IPS-18c (cell line): ENCODE measurements around the gene NFAT5.

ENCODE experiments used
- H3K4me3 ChIP-seq: 2 replicates; pipeline ENCODE4 v1.7.0; 2013; ENCODE audit warnings: low read depth, mild to moderate bottlenecking, low read length, moderate library complexity; ENCODE audit not compliant: insufficient read depth
- H3K9me3 ChIP-seq: one replicate; pipeline ENCODE4 v1.6.1; 2013; ENCODE audit warnings: mild to moderate bottlenecking, low read length, moderate library complexity; ENCODE audit not compliant: control insufficient read depth, insufficient read depth

Gene NFAT5

DNA sequence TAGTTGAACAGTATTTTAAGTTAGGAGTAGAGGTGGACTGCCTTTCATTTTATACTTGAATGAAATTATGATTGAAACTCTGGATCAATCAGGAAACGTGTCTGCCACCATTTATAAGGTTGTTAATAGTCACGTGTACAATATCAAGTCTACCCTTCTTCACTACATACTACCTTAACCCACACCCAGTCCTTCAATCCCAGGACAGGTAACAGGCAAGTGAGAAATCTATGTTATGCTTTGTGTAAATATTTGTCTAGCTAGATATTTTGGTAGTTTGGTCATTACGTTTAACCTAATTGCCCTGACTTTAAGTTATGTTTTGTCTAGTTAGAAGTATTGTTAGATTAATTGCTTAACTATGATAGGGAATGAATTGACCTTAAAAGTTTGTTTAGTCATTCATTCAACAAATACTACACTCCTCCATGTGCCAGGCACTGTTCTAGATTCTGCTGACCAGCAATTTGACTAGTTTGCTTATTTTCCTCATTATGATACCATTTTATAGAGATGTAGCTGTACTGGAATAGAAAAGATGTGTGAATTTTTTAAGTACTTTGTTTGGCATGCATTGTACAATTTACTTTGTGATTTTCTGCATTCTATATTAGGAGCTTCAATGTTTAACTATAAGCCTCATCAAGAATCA lies 88.6 kb downstream of the NFAT5 start:
- H3K9me3 ChIP-seq, result no peaks in the 10 kb centered on the region

GRCh38 chr16:69660166-69660565 lies 94.4 kb downstream of the NFAT5 start:
- no peak overlapping the region for H3K4me3 ChIP-seq
- H3K9me3 ChIP-seq, result no peaks in the 10 kb centered on the region

More for the DNA sequence above, 88.6 kb downstream of the NFAT5 start:
- no peak overlapping the region for H3K4me3 ChIP-seq

DNA sequence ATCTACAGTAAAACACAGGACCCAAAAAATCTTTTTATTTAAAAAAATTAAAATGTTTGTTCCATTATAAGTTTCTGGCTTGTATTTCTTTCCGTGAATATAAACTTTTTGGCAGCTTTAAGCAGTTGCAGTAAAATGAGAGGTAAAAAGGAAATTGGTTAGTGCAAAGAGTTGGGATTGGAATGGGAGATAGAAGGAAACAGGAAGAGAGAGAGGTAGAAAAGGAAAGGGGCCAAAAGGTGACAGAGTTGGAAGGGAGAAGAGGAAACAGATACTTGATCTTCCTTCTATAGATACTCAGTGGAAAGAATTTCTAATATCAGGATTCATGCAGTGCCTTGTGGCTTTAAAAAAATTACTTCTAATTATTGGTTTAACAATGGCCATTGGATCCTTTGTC lies 97.1 kb downstream of the NFAT5 start:
- Histone ChIP-seq H3K9me3 (no peaks in the 10 kb centered on the region), H3K4me3 (no peak overlapping the region)

DNA sequence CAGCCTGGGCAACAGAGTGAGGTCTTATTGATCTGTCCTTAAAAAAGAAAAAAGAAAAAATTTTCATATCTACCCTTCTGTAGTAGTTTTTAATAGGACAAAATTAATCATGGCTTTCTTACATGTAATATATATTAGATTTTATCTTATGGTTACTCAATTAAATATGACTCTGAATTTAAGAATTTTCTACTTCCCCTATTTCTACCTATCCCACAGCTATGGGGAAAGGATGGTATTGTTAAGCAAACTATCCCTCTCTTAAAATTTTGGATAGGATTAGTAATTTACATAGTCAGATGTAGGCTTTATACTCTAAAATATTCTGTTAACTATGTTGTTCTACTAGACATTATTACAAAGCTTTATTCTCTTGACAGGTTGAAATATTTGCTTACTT lies 98.1 kb downstream of the NFAT5 start:
- no peak overlapping the region for H3K4me3 ChIP-seq
- H3K9me3 ChIP-seq, result no peaks in the 10 kb centered on the region

DNA sequence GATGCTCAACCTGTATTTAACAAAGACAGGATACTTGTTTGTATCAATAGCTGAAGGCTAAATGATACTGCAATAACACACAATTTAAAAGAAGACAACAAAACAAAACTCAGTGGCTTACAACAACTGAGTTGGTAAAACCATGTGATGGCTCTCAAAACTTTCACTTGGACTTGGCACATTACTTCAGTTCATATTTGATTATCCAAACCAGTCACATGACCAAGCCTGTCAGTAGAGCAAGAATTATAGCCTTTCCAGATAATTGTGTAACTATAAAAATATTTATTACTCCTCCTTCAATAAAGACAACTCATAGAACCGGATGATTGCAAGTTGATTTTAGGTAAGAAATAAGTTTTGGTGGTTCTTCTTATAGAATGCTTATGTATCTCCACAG lies 103.8 kb downstream of the NFAT5 start:
- no peak overlapping the region for H3K4me3 ChIP-seq
- H3K9me3 ChIP-seq, result no peaks in the 10 kb centered on the region

DNA sequence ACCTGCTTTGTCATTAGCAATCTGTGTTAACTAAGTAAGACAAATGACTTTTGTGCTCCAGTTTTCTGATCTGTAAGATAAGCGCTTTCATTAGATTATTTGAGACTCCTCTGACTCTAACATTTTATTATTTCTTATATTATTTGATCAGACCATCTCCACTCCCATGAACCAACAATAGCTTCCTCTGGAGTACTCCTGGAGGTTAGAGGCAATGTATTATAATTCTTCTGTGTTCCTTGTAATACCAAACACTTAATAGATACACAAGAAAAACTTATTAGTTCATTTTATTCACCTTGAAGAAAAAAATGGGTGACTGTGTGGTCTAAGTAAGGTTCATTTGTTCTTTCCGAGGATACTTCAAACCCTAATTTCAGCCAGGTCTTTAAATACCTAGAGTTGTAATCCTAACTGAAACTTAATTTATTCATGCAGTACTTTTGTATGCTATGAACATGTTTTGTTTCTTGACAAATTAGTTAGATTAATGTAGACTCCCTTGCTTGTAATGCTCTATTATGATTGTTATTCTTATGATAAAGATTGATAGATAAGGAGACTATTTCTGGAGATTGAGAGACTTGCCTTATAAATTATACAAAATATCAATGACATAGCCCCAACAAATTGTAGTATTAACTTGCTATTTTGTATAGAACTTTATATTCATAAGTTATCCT lies 106.7 kb downstream of the NFAT5 start:
- Histone ChIP-seq H3K9me3 (no peaks in the 10 kb centered on the region), H3K4me3 (no peak overlapping the region)

DNA sequence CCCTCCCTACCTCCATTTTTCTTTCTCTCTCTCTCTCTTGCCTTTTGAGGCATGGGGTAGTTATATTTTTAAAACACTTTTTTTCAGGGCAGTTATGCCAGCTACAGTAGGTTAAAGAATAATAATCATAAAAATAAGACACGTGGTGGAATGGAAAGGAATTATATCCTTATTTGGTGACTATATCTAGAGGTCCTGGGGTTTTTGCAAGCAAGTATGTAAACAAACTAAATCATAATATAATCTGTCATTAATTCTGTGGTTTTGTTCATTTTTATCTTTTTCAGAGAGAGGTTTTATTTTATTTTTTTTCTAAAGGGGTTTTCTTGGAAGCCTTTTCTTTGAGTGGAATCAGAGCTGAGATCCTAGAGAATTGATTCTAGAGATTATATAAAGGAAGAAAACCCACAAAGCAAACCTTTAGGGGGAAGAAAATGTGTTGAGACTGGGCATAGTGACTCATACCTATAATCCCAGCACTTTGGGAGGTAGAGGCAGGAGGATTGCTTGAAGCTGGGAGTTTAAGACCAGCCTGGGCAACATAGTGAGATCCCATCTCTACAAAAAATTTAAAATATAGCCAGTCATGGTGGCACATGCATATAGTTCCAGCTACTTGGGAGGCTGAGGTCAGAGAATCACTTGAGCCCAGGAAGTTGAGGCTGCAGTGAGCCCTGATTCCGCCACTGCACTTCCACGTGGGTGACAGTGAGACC lies 107.4 kb downstream of the NFAT5 start:
- H3K9me3 ChIP-seq, result no peaks in the 10 kb centered on the region
- no peak overlapping the region for H3K4me3 ChIP-seq

GRCh38 chr16:69680358-69680757 lies 114.6 kb downstream of the NFAT5 start:
- Histone ChIP-seq H3K9me3 (peaks cover 2% of the 10 kb centered on the region), H3K4me3 (no peak overlapping the region)

DNA sequence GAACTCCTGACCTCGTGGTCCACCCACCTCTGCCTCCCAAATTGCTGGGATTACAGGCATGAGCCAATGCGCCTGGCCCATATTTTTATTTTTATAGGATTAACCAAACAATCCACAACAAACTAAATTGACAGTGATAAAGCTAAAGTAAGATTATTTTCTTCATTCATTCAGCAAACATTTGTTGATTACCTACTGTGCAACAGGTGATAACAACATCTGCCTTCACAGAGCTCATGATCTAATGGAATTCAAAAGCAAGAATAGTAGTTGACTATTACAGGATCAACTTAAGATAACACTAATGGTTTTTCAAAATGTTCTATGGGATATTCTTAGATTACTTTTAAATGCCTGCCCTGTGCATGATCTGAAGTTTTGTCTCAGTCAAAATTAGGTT lies 122.8 kb downstream of the NFAT5 start:
- Histone ChIP-seq H3K4me3 (no peak overlapping the region), H3K9me3 (peaks cover 2% of the 10 kb centered on the region)

DNA sequence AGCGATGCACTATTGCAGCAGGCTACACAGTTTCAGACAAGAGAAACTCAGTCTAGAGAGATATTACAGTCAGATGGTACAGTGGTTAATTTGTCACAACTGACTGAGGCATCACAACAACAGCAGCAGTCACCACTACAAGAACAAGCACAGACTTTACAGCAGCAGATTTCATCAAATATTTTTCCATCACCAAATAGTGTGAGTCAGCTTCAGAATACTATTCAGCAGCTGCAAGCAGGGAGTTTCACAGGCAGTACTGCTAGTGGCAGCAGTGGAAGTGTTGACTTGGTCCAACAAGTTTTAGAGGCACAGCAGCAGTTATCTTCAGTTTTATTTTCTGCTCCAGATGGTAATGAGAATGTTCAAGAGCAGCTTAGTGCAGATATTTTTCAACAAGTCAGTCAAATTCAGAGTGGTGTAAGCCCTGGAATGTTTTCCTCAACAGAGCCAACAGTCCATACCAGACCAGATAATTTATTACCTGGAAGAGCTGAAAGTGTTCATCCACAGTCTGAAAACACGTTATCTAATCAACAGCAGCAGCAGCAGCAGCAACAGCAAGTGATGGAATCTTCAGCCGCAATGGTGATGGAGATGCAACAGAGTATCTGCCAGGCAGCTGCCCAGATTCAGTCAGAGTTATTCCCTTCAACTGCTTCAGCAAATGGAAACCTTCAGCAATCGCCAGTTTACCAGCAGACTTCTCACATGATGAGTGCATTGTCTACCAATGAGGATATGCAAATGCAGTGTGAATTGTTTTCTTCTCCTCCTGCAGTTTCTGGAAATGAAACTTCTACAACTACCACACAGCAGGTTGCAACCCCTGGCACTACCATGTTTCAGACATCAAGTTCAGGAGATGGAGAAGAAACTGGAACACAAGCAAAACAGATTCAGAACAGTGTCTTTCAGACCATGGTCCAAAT lies 126.5 kb downstream of the NFAT5 start:
- Histone ChIP-seq H3K4me3 (no peak overlapping the region), H3K9me3 (no peaks in the 10 kb centered on the region)

DNA sequence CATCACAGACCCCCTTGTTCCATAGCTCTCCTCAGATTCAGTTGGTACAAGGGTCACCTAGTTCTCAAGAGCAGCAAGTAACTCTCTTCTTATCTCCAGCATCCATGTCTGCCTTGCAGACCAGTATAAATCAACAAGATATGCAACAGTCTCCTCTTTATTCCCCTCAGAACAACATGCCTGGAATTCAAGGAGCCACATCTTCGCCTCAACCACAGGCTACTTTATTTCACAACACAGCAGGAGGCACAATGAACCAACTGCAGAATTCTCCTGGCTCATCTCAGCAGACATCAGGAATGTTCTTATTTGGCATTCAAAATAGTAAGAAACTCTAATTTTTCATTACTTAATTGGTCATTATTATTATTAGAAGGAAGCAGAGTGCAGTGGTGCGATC lies 128.2 kb downstream of the NFAT5 start:
- H3K9me3 ChIP-seq, result no peaks in the 10 kb centered on the region
- H3K4me3 ChIP-seq, result no peak overlapping the region

DNA sequence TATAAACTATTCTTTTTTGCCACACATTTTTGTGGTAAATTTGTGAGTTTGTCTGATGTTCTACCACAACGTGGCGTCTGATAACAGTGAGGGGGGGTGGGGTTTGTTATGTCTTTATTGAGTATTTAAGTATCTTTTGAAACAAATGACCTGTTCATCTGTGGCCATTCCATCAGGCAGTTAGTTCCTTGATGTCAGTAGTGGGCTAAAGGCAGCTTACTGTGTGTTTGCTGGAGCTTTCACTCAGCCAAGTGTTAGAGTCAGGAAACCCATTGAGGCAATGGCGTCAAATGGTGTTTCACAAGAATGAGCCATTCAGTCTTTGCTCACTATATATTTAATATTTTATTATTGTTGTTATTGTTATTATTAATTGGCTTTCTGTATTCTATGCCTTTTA lies 132.6 kb downstream of the NFAT5 start:
- Histone ChIP-seq H3K4me3 (no peak overlapping the region), H3K9me3 (no peaks in the 10 kb centered on the region)

DNA sequence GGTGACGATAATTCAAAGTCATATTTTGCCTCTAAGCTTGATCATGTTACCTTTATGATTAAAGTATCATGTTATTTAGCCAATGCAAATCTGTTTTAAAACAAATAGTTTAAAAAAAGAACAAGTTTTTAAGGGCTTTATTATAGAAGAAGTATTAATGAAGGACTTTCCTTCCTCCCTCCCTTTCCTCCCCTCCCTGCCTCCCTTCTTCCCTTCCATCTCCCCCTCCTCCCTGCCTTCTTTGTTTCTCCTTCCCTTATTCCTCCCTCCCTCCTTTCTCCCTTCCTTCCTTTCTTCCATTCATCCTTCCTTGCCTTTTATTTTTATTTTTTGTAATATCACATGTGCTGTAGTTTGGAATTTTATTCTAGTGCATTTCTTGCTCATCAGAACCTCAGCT lies 134.1 kb downstream of the NFAT5 start:
- Histone ChIP-seq H3K4me3 (no peak overlapping the region), H3K9me3 (no peaks in the 10 kb centered on the region)

DNA sequence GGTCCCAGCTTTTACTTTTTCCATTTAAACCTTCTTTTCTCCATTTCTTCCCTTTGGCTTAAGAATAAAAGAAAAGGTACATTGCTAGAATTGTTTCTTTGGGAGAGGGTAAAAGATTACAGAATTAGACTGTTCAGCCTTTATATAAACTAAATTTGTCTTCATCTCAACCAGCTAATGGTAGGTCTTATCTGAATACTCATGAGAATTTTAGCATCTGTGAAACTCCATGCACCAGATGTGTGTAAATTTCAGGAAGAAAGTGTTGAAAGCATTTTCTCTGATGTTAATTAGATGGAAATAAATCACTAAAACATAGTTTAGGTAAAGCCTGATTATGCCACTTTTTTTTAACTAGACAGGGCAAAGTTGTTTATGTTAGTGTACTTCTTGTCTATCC lies 135.7 kb downstream of the NFAT5 start:
- Histone ChIP-seq H3K4me3 (no peak overlapping the region), H3K9me3 (no peaks in the 10 kb centered on the region)

GRCh38 chr16:69701866-69702265 lies 136.1 kb downstream of the NFAT5 start:
- Histone ChIP-seq H3K4me3 (no peak overlapping the region), H3K9me3 (no peaks in the 10 kb centered on the region)

- no peak overlapping the region for H3K4me3 ChIP-seq
- no peaks in the 10 kb centered on the region for H3K9me3 ChIP-seq
Measured at GRCh38 chr16:69703638-69704037, 137.9 kb downstream of the NFAT5 start.

DNA sequence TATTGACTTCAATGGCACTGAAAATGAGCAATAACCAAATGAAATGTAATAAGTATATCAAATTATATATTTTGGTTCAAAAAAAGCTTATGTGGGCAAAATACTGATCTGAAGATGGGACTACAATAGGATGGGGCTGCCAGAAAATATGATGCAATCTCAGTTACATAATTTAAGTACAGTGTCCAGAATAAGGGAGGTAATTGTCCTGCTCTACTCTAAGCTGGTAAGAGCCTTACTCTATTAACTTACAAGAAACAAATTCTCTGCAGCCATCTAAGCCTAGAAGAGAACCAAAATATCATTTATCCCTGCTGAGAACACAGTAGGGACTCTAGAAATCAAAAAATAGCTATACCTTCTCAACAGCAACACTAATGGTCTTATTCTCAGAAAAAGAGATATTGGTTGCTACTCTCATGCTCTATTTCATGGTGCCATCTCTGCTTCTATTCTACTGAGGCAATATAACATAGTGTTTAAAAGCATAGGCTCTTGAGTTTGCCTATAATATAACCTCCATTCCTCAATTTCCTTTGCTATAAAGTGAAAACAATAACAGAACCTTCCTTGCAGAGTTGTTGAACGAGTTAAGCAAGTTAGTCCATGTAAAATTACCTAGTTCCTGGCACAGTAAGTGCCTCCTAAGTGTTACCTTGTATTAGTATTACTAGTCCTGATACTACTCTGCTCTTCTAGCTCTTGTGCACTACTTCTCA lies 140.6 kb downstream of the NFAT5 start:
- H3K4me3 ChIP-seq, result no peak overlapping the region
- no peaks in the 10 kb centered on the region for H3K9me3 ChIP-seq
